HepG2 (cell line): ENCODE results near the gene NEMP2. TPM values are rescaled to one million over a fixed set of nuclear protein-coding genes. Genes with fewer than 3 reads are reported as not detected.

ENCODE experiments used
- ATAC-seq: fragments of 200-7000 bp; cut with Tn5 transposase; 3 replicates; pipeline ENCODE4 v1.9.1; 2020; ENCODE audit warnings: mild to moderate bottlenecking, moderate library complexity
- BruUV-seq: library from RNA; stranded (reverse); fragments of 400-500 nt; replicated peaks from 2 replicates; lab custom pipeline; 2021; lab: Mats Ljungman, UMichigan
- CTCF ChIA-PET: fragments of 300-600 bp; formaldehyde crosslinking; extraction: SDS; loops from one replicate; lab custom pipeline; 2021; ENCODE audit warnings: low total read pairs, inconsistent platforms, low intra/inter-chr PET ratio; lab: Yijun Ruan, JAX
- POLR2A ChIA-PET: fragments of 350-600 bp; sonication (Branson Sonifier 250); formaldehyde crosslinking; loops from one replicate; lab custom pipeline; 2020; ENCODE audit warnings: antibody characterized with exemption, inconsistent platforms; lab: Yijun Ruan, JAX
- DNase-seq: peaks from one replicate; pipeline ENCODE4 v3.0.0-alpha.2; 2015; ENCODE audit warnings: low spot score
- FAIRE-seq: peaks from 3 replicates; lab custom pipeline; 2011; peaks lifted over from hg19 to GRCh38; lab: Jason Lieb, UNC
- H2AFZ ChIP-seq: one replicate; pipeline ENCODE4 v1.6.1; 2011; ENCODE audit warnings: low read length, inconsistent platforms
- H3K27ac ChIP-seq: fragments of 300-600 bp; 3 replicates; pipeline ENCODE4 v1.8.0; 2011; ENCODE audit warnings: mixed run types, mild to moderate bottlenecking, mixed read lengths, low read length, inconsistent platforms; ENCODE audit not compliant: insufficient read depth; ENCODE audit errors: extremely low read length
- H3K27me3 ChIP-seq, 2 experiments: fragments of 200-600 bp in 1 of 2; 2 replicates in 1 of 2; 3 replicates in 1 of 2; pipeline versions ENCODE4 v1.6.0 to v1.8.0; 2011; ENCODE audit warnings: low read length in 2 of 2, mild to moderate bottlenecking in 2 of 2, moderate library complexity in 2 of 2, inconsistent platforms in 1 of 2; ENCODE audit not compliant: insufficient read depth in 2 of 2, control insufficient read depth in 1 of 2
- H3K36me3 ChIP-seq, 2 experiments: fragments of 200-600 bp in 1 of 2; replicated peaks in 1 of 2; 2 replicates in 1 of 2; 3 replicates in 1 of 2; pipeline versions ENCODE4 v1.5.1 to v1.8.0; 2011; ENCODE audit warnings: low read length in 2 of 2, inconsistent platforms in 1 of 2; ENCODE audit not compliant: insufficient read depth in 2 of 2, control insufficient read depth in 1 of 2
- H3K4me1 ChIP-seq: 2 replicates; pipeline ENCODE4 v1.5.1; 2012; ENCODE audit warnings: low read length, inconsistent platforms; ENCODE audit not compliant: insufficient read depth
- H3K4me2 ChIP-seq: 2 replicates; pipeline ENCODE4 v1.6.0; 2011; ENCODE audit warnings: low read depth, low read length, inconsistent platforms
- H3K4me3 ChIP-seq, 3 experiments: fragments of 200-600 bp in 1 of 3; sonication (generic), shearing (Covaris generic) in 1 of 3; replicated peaks in 1 of 3; 2 replicates each; pipeline ENCODE4 v1.5.1; 2011 to 2016; ENCODE audit warnings: low read length in 3 of 3, inconsistent platforms in 2 of 3, low read depth in 2 of 3, mild to moderate bottlenecking in 2 of 3, control low read depth in 1 of 3, mixed read lengths in 1 of 3; ENCODE audit not compliant: insufficient read depth in 1 of 3
- H3K79me2 ChIP-seq: one replicate; pipeline ENCODE4 v1.6.1; 2011; ENCODE audit warnings: low read length, inconsistent platforms; ENCODE audit not compliant: insufficient read depth
- H3K9ac ChIP-seq: 2 replicates; pipeline ENCODE4 v1.6.0; 2011; ENCODE audit warnings: mild to moderate bottlenecking, low read depth, low read length, inconsistent platforms; ENCODE audit not compliant: insufficient read depth
- H3K9me3 ChIP-seq: 2 replicates; pipeline ENCODE4 v1.5.1; 2012; ENCODE audit warnings: mild to moderate bottlenecking, low read length
- H4K20me1 ChIP-seq: 2 replicates; pipeline ENCODE4 v1.6.0; 2011; ENCODE audit warnings: inconsistent platforms, mild to moderate bottlenecking, low read length, moderate library complexity; ENCODE audit not compliant: insufficient read depth
- BCLAF1 ChIP-seq: fragments of 450-650 bp; IDR thresholded peaks from 2 replicates; pipeline ENCODE4 v1.6.1; 2017; ENCODE audit warnings: mild to moderate bottlenecking
- BRD4 ChIP-seq: sonication (generic); formaldehyde crosslinking; IDR thresholded peaks from 2 replicates; pipeline ENCODE4 v1.4.0; 2020; ENCODE audit warnings: missing genetic modification reagents
- CBX5 ChIP-seq: sonication (generic); formaldehyde crosslinking; IDR thresholded peaks from 2 replicates; pipeline ENCODE4 v1.4.0; 2020; ENCODE audit warnings: missing genetic modification reagents, borderline replicate concordance
- DNMT3B ChIP-seq: conservative IDR thresholded peaks from 2 replicates; pipeline ENCODE4 v1.6.1; 2016; ENCODE audit warnings: missing biosample characterization, control low read depth
- LCORL ChIP-seq, 2 experiments: fragments of 450-650 bp in 1 of 2; sonication (generic) in 1 of 2; formaldehyde crosslinking in 1 of 2; IDR thresholded peaks; 2 replicates each; pipeline versions ENCODE4 v1.5.0 to v1.6.1; 2017 to 2020; ENCODE audit warnings: antibody characterized with exemption in 1 of 2, missing genetic modification reagents in 1 of 2
- ZBTB8A ChIP-seq: sonication (generic); formaldehyde crosslinking; IDR thresholded peaks from 2 replicates; pipeline ENCODE4 v1.4.0; 2020; ENCODE audit warnings: mild to moderate bottlenecking, low read depth, missing genetic modification reagents, borderline replicate concordance
- ZNF75D ChIP-seq: sonication (generic); formaldehyde crosslinking; IDR thresholded peaks from 2 replicates; pipeline ENCODE4 v1.8.1; 2023; ENCODE audit warnings: missing genetic modification reagents, mild to moderate bottlenecking, borderline replicate concordance
- ZNF816 ChIP-seq: sonication (generic); formaldehyde crosslinking; IDR thresholded peaks from 2 replicates; pipeline ENCODE4 v1.8.0; 2022; ENCODE audit warnings: missing genetic modification reagents, mild to moderate bottlenecking, borderline replicate concordance
- WGBS: methylation state at CpG from one replicate; pipeline ENCODE4 v1.1.6; 2017; ENCODE audit warnings: low lambda C conversion rate; 5-methylcytosine and 5-hydroxymethylcytosine counted together
- in situ Hi-C: cut with HindIII; loops from 2 replicates; pipeline ENCODE4 v1.10.0; 2017; ENCODE audit warnings: low pct_unique_long_range_greater_than_20kb; ENCODE audit not compliant: extremely low pct_ligation_motif_present
- intact Hi-C: fragments of 100-400 bp; cut with micrococcal nuclease; formaldehyde crosslinking; loops from one replicate; pipeline ENCODE4 v1.10.0; 2022; ENCODE audit not compliant: unreplicated experiment
- polyA plus RNA-seq, 8 experiments: library from polyadenylated mRNA; depleted of rRNA in 3 of 8; stranded (reverse) in 7 of 8; unstranded in 1 of 8; fragments of >200 nt; fragmentation: Illumina TruSeq in 4 of 8; extraction: Trizol in 4 of 8; gene quantifications; 2 replicates each; pipeline versions ENCODE4 v1.2.1 to v1.2.3, GENCODE V29; 2011 to 2016; ENCODE audit warnings: low read depth in 4 of 8, missing spikeins in 1 of 8, mixed read lengths in 1 of 8; ENCODE audit not compliant: insufficient read depth in 1 of 8
- total RNA-seq, 5 experiments: library from RNA; depleted of rRNA; stranded (reverse); fragments of >200 nt; fragmentation: Illumina TruSeq; extraction: Trizol; gene quantifications; 2 replicates each; pipeline ENCODE4 v1.2.3, GENCODE V29; 2016; ENCODE audit warnings: low read depth in 1 of 5

Gene NEMP2
- total and polyA plus RNA-seq, 2 of the 13 experiments (the other 11 are each of a cell fraction or from before 2014, with no cell fraction given): 2.4 to 9.8 TPM

DNA sequence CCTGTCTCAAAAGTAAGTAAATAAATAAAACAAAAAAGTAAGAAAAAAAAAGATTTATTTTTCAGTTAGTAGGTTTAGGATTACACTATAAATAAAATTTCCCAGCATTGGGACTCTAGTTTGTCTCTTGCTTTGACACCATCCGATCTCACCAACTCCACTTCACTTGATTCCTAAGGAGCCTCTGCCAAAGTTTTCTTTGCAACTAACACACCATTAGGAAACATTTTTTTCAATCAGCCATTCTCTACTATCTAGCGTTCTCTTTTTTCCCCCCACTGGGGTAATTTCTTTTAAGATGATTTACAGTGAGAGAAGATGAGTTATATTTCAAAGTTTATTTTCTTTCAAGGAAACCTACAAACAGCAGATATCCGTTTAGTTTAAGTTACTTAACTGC, 10.6 kb upstream of the NEMP2 start:
- H3K9me3 ChIP-seq: peaks cover 17% of the 10 kb centered on the region
- no peak overlapping the region for H2AFZ ChIP-seq
- H3K4me2 ChIP-seq: no peak overlapping the region
- in situ Hi-C loops: no loop called here
- no peak overlapping the region for H3K4me3 ChIP-seq
- peaks cover 7% of the 10 kb centered on the region; the same call in 1 of the 2 replicates for H3K4me1 ChIP-seq
- CTCF ChIA-PET: no interaction called here
- no peaks in the 10 kb centered on the region for H3K36me3 ChIP-seq
- H3K27ac ChIP-seq: no peak overlapping the region
- TF ChIP-seq BCLAF1 (no peak), ZNF75D (CRISPR knock-in tag) (no peak), CBX5 (CRISPR knock-in tag) (no peak), ZNF816 (CRISPR knock-in tag) (no peak), BRD4 (no peak), ZBTB8A (CRISPR knock-in tag) (no peak), DNMT3B (no peak), LCORL (IDR thresholded peaks at IDR 0.05) (no peak), LCORL (CRISPR knock-in tag; IDR thresholded peaks at IDR 0.05) (no peak)
- BruUV-seq: no TSS peak
- intact Hi-C loops: no loop called here
- no peaks in the 10 kb centered on the region for H4K20me1 ChIP-seq
- FAIRE-seq (no peak), DNase-seq (no peak), ATAC-seq (no peak)
- 64% methylated on average over 3 of the region's 3 CpGs for WGBS
- no peaks in the 10 kb centered on the region for H3K27me3 ChIP-seq
- H3K9ac ChIP-seq: no peak overlapping the region
- POLR2A ChIA-PET: interaction anchor here (1.1 kb wide), 1 partner anchor 11 kb away, joined by 4 read pairs; no protein-coding TSS in a partner anchor
- no peaks in the 10 kb centered on the region for H3K79me2 ChIP-seq
